Measurements from ENCODE around the gene MYG1. TPM values are rescaled to one million over a fixed set of nuclear protein-coding genes. Genes with fewer than 3 reads are reported as not detected.
A peak's percentile ranks its signal among the peaks of the same experiment; 100 is the strongest.

The MYG1 gene
- total RNA-seq, 1 experiment from 2014 or later: 91.8 TPM

DNA sequence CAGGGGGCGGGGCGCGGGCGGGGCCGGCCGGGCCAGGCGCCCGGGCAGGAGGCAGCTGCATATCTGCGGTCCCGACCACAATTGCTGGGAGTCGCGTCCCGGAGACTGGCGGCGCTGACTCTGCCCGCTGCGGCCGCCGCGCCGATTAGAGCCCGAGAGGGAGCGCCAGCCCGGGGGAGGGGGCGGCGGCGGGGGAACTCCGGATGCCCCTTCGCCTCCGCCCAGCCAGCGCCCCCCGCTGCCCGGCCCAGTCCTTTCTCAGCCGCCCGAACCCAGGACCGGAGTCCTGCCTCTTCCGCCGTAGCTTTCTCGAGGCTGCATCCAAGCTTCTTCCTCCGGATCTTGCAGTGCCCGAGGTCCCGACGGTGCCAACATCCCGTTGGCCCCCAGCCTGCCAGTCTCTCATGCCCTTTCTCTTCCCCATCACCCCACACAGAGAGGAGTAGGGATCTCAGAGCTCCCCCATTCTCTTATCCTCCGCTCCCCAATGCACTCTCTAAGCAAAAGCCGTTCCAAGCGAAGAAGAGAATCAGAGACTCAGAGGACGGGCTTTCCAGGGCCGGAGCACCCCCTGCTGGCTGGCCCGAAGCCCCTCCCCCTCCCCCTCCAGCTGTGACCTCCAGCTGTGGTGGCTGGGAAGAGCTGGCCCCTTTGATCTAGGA, 45.5 kb downstream of the MYG1 start:
- no peaks in the 10 kb centered on the region for H3K4me1 ChIP-seq (ENCODE audit: insufficient read depth, low read length)
- H3K79me2 ChIP-seq (ENCODE audit: insufficient read depth, low read length): no peaks in the 10 kb centered on the region
- H3K9me3 Mint-ChIP-seq: no peaks in the 10 kb centered on the region; a peak in 1 of 5 replicates
- H3K27ac ChIP-seq (ENCODE audit: insufficient read length, low read depth, low read length): no peak overlapping the region
- no peak overlapping the region for H3K14ac ChIP-seq (ENCODE audit: insufficient read depth, low read length)
- H3K27me3 ChIP-seq (ENCODE audit: insufficient read depth, low read length): no peaks in the 10 kb centered on the region
- no peak overlapping the region for H4K5ac ChIP-seq (ENCODE audit: insufficient read length, low read depth, low read length)
- H2BK20ac ChIP-seq (ENCODE audit: low read depth, low read length, poor library complexity, severe bottlenecking): no peak overlapping the region
- H3K4me2 ChIP-seq (ENCODE audit: insufficient read depth, insufficient read length, low read length): peak overlapping the region; percentile 84
- H3K23me2 ChIP-seq (ENCODE audit: insufficient read length, low read depth, low read length, poor library complexity, severe bottlenecking): peaks cover 15% of the 10 kb centered on the region
- peak overlapping the region in 2 of 3 experiments; percentile 23 to 61; a peak in 2 of 7 replicates for H3K27ac Mint-ChIP-seq
- H2AK5ac ChIP-seq (ENCODE audit: insufficient read length, low read length): no peak overlapping the region
- no peaks in the 10 kb centered on the region for H4K20me1 ChIP-seq (ENCODE audit: control insufficient read depth, insufficient read depth, insufficient read length)
- peaks cover 62% of the 10 kb centered on the region for H3K27me3 Mint-ChIP-seq (ENCODE audit: low read depth)
- no peak overlapping the region for H2BK120ac ChIP-seq (ENCODE audit: low read depth, low read length, poor library complexity, severe bottlenecking)
- WGBS (ENCODE audit: extremely low coverage, insufficient read length, low lambda C conversion rate): no CpG with 5 or more reads among the region's 50 CpGs
- H2AFZ ChIP-seq (ENCODE audit: low read length): no peak overlapping the region
- H3K9ac ChIP-seq (ENCODE audit: extremely low read depth, insufficient read length, low read length): no peak overlapping the region
- H3T11ph ChIP-seq (ENCODE audit: low read length): no peak overlapping the region
- DNase-seq: peak; percentile 74
- peak overlapping the region; percentile 84 to 95 for H3K4me3 Mint-ChIP-seq
- no peaks in the 10 kb centered on the region for H3K9me3 ChIP-seq (ENCODE audit: control insufficient read depth, low read depth, low read length)
- peaks cover 18% of the 10 kb centered on the region in 2 experiments for H3K4me1 Mint-ChIP-seq
- no peak overlapping the region for H4K8ac ChIP-seq (replicated peaks; ENCODE audit: insufficient read length, low read depth, low read length)
- H4K91ac ChIP-seq (ENCODE audit: insufficient read length, low read depth, low read length): no peak overlapping the region
- no peaks in the 10 kb centered on the region for H3K79me1 ChIP-seq (ENCODE audit: insufficient read depth, low read depth, low read length, poor library complexity, severe bottlenecking)
- no peak overlapping the region for H3K23ac ChIP-seq (ENCODE audit: insufficient read length, low read depth, low read length)
- no peak overlapping the region for H3K56ac ChIP-seq (ENCODE audit: insufficient read length, low read depth, low read length)
- H2BK12ac ChIP-seq (ENCODE audit: insufficient read length, low read depth, low read length): no peak overlapping the region
- H3K18ac ChIP-seq (ENCODE audit: insufficient read length, low read depth, low read length): no peak overlapping the region
- no peak overlapping the region for H2BK15ac ChIP-seq (ENCODE audit: low read depth, low read length)
- no peak overlapping the region for H2BK5ac ChIP-seq (ENCODE audit: insufficient read length, low read length)
- H3K36me3 Mint-ChIP-seq (ENCODE audit: insufficient read depth in 1 of 3, low read depth in 3 of 3): no peaks in the 10 kb centered on the region
- H3K4ac ChIP-seq (ENCODE audit: low read depth, low read length): no peak overlapping the region
- TF ChIP-seq, protein P1, sequence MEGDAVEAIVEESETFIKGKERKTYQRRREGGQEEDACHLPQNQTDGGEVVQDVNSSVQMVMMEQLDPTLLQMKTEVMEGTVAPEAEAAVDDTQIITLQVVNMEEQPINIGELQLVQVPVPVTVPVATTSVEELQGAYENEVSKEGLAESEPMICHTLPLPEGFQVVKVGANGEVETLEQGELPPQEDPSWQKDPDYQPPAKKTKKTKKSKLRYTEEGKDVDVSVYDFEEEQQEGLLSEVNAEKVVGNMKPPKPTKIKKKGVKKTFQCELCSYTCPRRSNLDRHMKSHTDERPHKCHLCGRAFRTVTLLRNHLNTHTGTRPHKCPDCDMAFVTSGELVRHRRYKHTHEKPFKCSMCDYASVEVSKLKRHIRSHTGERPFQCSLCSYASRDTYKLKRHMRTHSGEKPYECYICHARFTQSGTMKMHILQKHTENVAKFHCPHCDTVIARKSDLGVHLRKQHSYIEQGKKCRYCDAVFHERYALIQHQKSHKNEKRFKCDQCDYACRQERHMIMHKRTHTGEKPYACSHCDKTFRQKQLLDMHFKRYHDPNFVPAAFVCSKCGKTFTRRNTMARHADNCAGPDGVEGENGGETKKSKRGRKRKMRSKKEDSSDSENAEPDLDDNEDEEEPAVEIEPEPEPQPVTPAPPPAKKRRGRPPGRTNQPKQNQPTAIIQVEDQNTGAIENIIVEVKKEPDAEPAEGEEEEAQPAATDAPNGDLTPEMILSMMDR (conservative IDR thresholded peaks at IDR 0.05): peak; percentile 24; the same call in 2 of the 3 replicates

All from H9 (cell line).